Measurements from ENCODE around the gene NFYC. TPM values are rescaled to one million over a fixed set of nuclear protein-coding genes. Genes with fewer than 3 reads are reported as not detected.

NFYC gene
- total RNA-seq, 1 donor from 2014 or later, result 101 TPM

DNA sequence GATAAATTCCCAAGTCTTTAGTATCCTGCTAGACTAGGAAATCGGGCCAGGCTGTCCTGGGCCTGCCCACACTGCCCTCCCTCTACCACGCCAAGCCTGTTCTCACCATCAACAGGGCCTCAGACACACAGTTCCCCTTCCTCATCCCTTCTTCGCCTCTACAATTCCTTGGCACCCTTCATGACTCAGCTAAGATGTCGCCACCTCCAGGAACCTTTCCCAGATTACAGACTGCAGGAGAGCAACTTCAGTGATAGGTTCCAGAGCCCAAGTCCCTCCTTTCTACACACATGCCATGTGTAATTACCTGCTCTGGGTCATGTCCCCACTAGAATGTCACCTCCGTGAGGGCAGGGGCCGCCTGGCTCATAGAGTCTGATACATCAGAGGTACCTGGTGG, 29.4 kb upstream of the NFYC start:
- H3K36me3 Mint-ChIP-seq, result no peaks in the 10 kb centered on the region
- H3K4me1 Mint-ChIP-seq, result peaks cover 27% of the 10 kb centered on the region
- H3K27me3 Mint-ChIP-seq (ENCODE audit: low read depth), result no peaks in the 10 kb centered on the region
- no peak overlapping the region for H3K4me3 Mint-ChIP-seq
- TF ChIP-seq, protein P1, sequence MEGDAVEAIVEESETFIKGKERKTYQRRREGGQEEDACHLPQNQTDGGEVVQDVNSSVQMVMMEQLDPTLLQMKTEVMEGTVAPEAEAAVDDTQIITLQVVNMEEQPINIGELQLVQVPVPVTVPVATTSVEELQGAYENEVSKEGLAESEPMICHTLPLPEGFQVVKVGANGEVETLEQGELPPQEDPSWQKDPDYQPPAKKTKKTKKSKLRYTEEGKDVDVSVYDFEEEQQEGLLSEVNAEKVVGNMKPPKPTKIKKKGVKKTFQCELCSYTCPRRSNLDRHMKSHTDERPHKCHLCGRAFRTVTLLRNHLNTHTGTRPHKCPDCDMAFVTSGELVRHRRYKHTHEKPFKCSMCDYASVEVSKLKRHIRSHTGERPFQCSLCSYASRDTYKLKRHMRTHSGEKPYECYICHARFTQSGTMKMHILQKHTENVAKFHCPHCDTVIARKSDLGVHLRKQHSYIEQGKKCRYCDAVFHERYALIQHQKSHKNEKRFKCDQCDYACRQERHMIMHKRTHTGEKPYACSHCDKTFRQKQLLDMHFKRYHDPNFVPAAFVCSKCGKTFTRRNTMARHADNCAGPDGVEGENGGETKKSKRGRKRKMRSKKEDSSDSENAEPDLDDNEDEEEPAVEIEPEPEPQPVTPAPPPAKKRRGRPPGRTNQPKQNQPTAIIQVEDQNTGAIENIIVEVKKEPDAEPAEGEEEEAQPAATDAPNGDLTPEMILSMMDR (IDR thresholded peaks at IDR 0.05; ENCODE audit: unreplicated experiment), result no peak
- no peak for DNase-seq (ENCODE audit: low spot score in 2 of 2, unreplicated experiment in 2 of 2)
- no peak overlapping the region for H3K27ac Mint-ChIP-seq
- no peaks in the 10 kb centered on the region for H3K9me3 Mint-ChIP-seq

DNA sequence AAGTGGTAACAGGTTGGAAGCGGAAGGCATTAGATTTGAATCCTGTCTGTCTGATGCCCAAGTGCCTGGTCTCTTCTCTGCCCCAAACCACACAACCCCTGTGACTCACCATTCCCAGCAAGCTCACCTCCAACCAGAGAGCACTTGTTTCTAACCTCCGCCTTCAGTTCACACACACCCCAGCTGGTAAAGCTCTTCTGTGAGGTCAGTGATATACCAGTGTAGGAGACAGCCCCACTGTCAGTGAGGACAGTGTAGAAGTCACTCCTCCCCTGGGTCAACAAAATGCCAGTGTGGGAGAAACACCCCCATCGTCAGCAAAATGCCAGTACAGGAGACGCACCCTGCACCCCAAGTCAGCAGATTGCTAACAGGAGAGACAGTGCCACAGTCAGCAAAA, 28.6 kb upstream of the NFYC start:
- Mint-ChIP-seq H3K36me3 (no peaks in the 10 kb centered on the region), H3K27me3 (ENCODE audit: low read depth) (no peaks in the 10 kb centered on the region), H3K9me3 (no peaks in the 10 kb centered on the region), H3K4me3 (no peak overlapping the region), H3K27ac (peak overlapping the region; percentile 19), H3K4me1 (peaks cover 27% of the 10 kb centered on the region)
- no peak for DNase-seq (ENCODE audit: low spot score in 2 of 2, unreplicated experiment in 2 of 2)
- TF ChIP-seq, protein P1 (IDR thresholded peaks at IDR 0.05; ENCODE audit: unreplicated experiment), result no peak

DNA sequence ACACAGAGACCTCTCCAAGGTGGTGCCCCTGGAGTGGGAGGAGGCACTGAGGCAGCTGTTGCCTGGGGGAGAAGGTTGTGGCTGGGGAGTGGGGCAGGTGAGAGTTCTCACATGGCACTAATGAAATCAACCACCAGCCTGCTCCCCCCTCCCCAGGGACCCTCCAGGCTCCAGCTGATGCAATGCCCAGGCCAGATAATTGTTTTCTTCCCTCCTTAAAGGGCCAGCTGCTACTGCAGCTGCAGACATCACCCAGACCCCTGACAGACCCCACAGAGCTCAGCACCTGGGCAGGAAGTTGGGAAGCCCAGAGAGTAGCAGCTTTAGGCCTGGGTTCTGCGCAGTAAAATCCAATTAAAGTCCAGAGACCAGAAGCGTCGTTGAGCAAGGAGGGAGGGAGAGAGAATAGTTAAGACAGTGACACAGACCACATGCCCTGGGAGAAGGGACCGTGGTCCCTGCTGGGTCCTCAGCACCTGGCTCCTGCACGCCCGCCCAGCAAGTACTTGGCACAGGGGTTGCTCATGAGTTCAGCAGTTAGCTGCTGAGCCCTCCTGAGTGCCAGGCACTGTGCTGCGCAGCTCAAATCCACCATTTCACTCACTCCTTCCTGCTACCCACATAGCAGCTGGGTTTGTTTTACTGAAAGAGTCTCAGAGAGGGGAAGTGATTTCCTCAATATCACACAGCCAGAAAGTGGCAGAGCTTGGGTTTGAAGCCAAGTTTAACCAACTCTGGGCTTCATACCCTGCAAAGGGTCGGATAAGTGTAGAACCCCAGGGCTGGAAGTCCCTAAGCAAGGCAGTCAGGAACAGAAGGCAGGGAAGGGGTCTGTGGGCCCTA, 28.0 kb upstream of the NFYC start:
- no peak for DNase-seq (ENCODE audit: low spot score in 2 of 2, unreplicated experiment in 2 of 2)
- Mint-ChIP-seq H3K36me3 (no peaks in the 10 kb centered on the region), H3K27me3 (ENCODE audit: low read depth) (no peaks in the 10 kb centered on the region), H3K27ac (peak overlapping the region; percentile 32), H3K4me1 (peaks cover 23% of the 10 kb centered on the region), H3K9me3 (no peaks in the 10 kb centered on the region), H3K4me3 (peak overlapping the region; percentile 38)
- TF ChIP-seq, protein P1 (IDR thresholded peaks at IDR 0.05; ENCODE audit: unreplicated experiment), result no peak

DNA sequence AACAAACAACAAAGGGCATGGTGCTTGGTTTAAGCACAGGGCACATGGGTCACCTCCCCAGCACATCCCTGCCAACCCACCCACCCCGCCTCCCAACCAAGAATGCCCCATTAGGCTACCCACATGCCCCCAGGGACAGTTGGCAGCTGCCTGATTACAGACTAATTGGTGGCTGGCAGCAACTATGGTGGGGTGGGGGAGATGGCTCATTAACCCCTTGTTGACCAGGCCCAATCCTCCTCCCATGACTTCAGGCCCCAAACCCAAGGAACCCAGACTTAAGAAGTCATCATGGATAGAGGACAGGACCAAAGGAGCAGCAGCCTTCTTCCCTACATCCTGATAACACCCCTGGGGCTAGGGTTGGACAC, 27.4 kb upstream of the NFYC start:
- no peaks in the 10 kb centered on the region for H3K27me3 Mint-ChIP-seq (ENCODE audit: low read depth)
- peak overlapping the region; percentile 81 for H3K4me3 Mint-ChIP-seq
- no peak overlapping the region for H3K27ac Mint-ChIP-seq
- DNase-seq (ENCODE audit: low spot score in 2 of 2, unreplicated experiment in 2 of 2), result no peak
- no peaks in the 10 kb centered on the region for H3K9me3 Mint-ChIP-seq
- peaks cover 23% of the 10 kb centered on the region for H3K4me1 Mint-ChIP-seq
- H3K36me3 Mint-ChIP-seq, result no peaks in the 10 kb centered on the region
- TF ChIP-seq, protein P1 (IDR thresholded peaks at IDR 0.05; ENCODE audit: unreplicated experiment), result no peak

DNA sequence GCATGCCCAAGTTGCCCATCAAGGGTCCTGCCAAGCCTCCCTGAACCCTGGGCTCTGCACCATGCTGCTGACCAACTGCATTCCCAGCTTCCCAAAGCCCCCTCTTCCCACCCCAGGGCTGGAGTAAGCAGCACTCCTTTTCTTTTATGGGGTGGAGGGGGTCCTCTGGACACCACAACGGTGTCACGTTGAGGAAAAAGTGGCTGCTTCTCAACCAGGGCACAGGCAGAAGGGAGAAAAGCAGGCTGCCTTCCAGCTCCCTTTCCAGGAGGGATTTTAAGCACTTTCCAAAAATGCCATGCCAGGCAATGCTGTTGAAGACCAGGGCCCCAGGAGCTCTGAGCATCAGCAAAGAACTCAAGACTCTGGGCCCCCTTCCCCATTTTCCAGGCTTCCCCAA, 26.7 kb upstream of the NFYC start:
- Mint-ChIP-seq H3K36me3 (no peaks in the 10 kb centered on the region), H3K4me1 (peaks cover 23% of the 10 kb centered on the region), H3K9me3 (no peaks in the 10 kb centered on the region), H3K4me3 (peak overlapping the region; percentile 81), H3K27me3 (ENCODE audit: low read depth) (peaks cover 4% of the 10 kb centered on the region), H3K27ac (no peak overlapping the region)
- no peak for DNase-seq (ENCODE audit: low spot score in 2 of 2, unreplicated experiment in 2 of 2)
- TF ChIP-seq, protein P1 (IDR thresholded peaks at IDR 0.05; ENCODE audit: unreplicated experiment), result no peak
